Hematopoietic multipotent progenitor cell treated with erythropoietin and hydrocortisone succinate and interleukin-3 and kit ligand, for 17 days (in vitro differentiated cells): ENCODE data around the gene HES3.
A peak's percentile ranks its signal among the peaks of the same experiment; 100 is the strongest.

Experiments used
- DNase-seq: peaks from one replicate; pipeline ENCODE4 v3.0.0-alpha.2; 2015; ENCODE audit warnings: low spot score

Gene HES3

DNA sequence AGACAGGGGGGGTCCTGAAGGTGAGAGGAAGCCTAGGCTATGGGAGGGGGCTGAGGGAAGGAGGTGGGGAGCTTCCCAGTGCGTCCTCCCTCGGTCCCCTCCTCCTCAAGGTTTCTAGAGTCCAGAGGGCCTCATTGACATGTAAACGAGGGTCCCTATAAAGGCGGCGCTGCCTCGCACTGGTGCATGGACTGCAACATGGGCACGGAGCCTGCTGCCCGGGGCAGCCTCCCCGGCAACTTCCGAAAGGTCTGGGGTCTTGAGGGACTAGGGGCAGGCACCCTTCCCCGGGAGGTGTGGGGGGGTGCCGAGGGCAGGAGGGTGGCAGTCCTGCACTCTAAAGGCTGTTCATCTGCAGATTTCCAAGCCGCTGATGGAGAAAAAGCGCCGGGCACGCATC, at the start of gene HES3:
Gene HES3 (plus strand): TSS at position 187 of the 400 bp plus-strand sequence. CDS start 187 bp downstream, at position 374.
- DNase-seq: no peak

DNA sequence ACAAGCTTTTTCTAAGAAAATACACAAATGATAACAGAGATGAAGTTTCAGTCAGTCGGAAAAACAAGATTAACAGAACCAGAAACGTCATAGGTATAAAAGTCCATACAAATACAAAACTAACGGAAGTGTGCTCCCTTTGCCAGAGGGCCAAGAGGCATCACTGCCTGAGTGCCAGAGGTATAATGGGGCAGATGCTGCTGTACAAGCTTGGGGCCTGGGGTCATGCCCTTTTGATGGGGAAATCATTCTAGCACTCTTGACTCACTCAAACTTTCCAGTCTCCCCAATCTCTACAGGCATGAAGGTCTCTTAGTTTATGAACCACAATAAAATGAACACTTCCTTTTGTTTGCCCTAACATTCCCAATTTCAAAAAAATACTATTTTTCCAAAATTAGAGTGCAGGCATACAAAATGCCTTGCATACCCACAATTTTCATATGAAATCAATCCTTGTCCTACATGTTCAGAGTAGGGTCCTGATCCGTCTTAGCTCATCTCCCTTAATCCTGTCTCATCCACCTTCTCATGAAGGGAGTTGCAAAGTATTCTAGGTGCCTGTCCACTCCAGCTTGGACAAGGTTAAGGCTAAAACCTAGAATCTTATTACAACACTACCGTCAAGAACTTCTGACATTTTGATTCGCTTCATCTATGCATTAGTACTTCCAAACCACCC, 46.1 kb upstream of the HES3 start:
- no peak for DNase-seq

DNA sequence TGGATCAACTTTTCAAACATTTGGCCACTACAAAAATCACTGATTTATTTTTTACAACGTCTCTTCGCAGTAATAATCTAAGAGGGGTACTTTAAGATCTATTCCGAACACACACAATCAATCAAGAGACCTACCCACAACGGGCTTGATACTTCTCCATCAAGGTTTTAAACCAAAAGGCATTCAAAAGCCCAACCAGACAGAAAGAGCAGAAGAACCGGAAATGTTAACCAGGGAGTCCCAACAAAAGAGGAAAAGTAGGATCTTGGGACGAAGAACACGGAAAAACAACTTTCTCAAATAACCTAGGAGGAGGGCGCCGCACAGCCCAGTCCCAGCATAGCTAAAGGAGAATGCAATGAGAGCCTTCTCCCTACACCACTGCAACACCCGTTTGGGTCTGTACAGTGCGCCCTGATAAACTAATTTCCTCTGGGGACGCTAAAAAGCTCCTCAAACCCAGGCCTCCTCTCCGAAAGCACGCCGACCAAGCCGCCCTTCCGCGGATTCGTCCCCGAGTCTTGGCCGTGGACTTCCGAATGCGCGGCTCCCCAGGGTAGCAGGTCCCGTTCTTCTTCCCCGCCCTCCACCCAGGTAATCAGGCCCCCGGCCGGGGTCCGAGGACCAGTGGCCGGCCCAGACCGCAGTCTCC, 45.2 kb upstream of the HES3 start:
- peak; percentile 20 for DNase-seq

GRCh38 chr1:6199298-6200187, 44.4 kb upstream of the HES3 start, which contains the start of gene RPL22:
Gene RPL22, minus strand, starts transcription at chr1:6199595. Its CDS starts 22 bp downstream, at chr1:6199573.
- peak; percentile 92 for DNase-seq

- DNase-seq: no peak
Measured at GRCh38 chr1:6200188-6200809, 43.7 kb upstream of the HES3 start.

DNA sequence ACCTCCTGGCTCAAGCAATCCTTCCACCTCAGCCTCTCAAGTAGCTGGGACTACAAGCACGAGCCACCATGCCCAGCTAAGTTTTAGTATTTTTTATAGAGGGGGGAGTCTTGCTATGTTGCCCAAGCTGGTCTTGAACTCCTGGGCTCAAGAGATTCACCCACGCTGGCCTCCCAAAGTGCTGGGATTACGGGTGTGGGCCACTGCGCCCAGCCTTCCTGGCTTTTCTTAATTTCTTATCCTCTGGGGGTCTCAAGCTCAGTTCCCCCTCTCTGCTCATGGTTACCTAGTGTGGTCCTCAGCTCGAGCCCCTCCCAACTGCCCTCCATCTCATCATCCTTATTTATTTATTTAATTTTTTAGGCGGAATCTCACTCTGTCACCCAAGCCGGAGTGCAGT, 41.7 kb upstream of the HES3 start:
- no peak for DNase-seq

DNA sequence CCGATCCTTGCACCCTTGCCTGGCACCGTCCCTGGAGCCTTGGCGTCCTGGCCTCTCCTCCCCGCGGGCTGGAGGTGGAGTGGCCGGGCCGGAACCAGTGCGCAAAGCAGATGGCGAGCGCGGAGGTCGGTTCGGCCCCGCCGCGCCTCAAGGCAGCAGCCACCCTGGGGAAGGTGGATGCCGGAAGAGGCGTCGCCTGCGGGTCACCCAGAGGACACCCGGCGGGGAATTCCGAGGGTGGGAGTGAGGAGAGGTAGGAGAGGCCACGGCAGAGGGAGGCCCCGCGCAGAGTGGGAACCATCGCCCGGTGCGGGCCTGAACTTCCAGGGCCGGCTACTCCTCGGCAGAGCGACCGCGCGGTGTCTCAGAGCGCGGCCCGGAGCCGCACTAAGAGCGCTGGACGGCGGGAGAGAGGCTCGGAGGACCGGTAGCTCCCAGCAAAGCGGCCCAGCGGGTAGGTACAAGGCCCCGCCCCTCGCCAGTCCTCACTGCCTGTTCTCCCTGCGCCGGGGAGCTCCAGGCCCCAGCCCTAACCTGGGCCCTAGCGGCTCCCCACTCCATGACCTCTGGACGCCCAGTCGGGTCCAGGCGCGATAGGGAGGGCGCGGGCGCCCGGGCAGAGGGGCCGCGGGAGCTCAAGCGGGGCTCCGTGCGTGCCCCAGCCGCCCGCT, 38.0 kb upstream of the HES3 start, which contains the start of gene RNF207:
Gene RNF207 (plus strand): TSS at position 271 of the 671 bp plus-strand sequence. CDS start 417 bp downstream, outside the sequence.
- no peak for DNase-seq

GRCh38 chr1:6206520-6206855, 37.5 kb upstream of the HES3 start:
- DNase-seq: no peak

GRCh38 chr1:6207075-6207885, 36.7 kb upstream of the HES3 start:
- no peak for DNase-seq

GRCh38 chr1:6207921-6208320, 36.1 kb upstream of the HES3 start:
- DNase-seq: no peak

GRCh38 chr1:6208723-6209660, 35.0 kb upstream of the HES3 start:
- DNase-seq: no peak

DNA sequence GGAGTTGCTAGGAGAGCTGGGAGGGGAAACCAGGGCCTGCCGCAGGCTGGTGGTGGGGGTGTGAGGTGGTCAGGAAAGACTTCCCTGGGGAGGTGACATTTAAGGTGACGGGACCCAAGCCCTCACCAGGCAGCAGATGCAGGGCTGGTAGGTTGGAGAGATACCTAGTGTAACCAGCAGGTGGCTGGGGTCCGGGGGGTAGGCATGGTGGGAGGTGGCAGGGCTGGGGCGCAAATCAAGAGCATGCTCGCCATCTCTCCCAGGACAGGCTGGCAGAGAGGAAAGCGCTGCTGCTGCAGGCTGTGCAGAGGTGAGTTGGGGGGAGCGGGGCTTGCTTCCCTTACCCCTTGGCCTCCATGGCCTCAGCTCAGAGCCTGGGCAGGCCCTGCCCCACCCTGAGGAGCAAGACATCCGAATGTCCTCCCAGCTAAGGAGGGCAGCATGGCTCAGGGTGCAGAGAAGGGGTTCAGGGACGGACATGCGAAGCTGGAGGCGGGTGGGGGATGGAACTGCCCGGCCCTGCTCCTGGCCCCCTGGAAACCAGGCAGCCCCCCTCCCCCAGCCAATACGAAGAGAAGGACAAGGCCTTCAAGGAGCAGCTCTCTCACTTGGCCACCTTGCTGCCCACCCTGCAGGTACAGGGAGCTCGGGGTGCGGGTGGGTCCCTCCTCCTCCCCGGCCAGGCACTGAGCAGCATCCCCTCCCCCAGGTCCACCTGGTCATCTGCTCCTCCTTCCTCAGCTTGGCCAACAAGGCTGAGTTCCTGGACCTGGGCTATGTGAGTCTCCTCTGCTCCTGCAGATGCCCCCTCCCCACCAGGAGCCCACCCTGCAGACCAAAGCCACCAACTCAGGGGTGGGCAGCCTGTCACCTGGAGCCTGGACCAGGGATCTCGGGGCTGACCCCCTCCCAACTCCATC, 34.1 kb upstream of the HES3 start:
- no peak for DNase-seq

GRCh38 chr1:6210591-6211355, 33.2 kb upstream of the HES3 start:
- no peak for DNase-seq

DNA sequence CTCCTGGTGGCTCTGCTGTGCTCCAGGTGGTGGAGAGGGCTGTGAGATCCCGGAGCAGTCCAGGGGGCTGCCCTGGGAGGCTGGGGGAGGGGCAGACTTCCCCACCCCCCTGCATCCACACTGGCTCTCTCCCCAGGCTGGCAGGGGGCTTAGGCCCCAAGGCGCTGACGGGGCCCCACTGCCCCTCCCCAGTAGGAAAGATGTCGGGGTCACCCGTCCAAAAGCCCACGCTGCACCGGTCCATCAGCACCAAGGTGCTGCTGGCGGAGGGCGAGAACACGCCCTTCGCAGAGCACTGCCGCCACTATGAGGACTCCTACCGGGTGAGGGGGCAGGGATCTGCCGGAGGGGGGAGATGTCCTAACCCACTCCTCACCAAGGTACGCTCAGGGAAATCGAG, 32.2 kb upstream of the HES3 start:
- DNase-seq: no peak

DNA sequence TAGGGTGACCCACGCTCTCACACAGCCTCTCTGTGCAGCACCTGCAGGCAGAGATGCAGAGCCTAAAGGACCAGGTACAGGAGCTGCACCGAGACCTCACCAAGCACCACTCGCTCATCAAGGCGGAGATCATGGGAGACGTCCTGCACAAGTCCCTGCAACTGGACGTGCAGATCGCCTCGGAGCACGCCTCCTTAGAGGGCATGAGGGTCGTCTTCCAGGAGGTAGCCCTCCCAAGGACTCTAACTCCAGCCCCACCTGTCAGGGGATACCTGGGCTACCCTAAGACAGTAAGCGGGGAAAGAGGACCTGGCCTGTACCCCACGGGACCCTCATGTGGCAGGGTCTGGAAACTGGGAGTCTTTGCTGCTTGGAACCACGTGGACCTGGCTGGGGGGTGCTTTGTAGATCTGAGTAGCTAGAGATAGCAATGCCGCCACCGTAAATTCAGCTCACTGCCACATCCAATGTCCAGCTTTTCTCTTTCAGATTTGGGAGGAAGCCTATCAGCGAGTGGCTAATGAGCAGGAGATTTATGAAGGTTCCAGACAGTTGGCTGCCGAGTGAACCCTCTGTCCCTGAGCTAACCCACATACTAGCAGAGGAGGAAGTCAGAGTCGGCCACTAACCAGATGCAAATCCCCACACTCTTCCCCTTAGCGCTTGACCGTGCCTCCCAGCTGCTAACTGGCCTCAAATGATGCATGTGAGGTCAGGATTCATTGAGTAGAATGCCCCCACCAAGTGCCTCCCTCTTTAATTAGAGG, 31.6 kb upstream of the HES3 start:
- DNase-seq: no peak

DNA sequence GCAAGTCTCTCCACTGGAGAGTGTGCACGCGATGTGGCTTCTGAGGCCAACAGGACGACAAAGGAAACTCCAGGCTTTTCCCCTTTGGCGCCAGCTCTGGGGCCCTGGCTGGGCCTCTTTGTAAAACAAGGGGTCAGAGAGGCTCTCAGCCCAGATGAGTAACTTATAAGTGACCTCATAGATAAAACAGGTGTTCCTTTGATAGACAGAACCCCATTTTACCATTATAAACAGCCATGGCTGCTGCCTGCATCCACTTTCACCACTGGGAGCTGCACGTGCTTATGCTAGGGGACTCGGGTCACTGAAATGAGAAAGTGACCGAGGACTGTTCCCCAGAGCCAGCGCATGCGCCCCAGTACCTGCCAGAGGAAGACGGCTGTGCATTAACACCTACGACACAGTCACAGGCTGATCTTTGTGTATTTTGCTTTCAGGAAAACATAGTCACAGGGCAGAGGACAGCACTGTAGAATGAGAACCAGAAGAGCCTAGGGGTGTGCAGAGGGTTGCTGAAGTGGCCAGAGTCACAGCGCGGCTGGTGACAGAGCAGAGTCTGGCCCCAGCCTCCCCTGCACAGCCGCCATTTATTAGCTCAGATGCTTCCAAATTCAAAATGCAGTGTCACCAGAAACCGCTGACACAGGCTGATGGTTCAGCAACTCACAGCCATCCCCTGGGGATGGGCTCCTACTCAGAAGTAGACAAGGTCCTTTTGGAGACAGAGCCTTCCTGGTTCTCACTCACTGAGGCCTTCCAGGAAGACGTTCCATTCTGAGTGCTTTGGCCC, 25.4 kb upstream of the HES3 start:
- DNase-seq: no peak
